Neuron (in vitro differentiated cells): ENCODE data around the gene SERPIND1.

Source experiments
- H2AFZ ChIP-seq: one replicate; pipeline ENCODE4 v1.6.1; 2013; ENCODE audit warnings: low read depth, mild to moderate bottlenecking, inconsistent platforms, low read length, moderate library complexity
- H3K27me3 ChIP-seq: one replicate; pipeline ENCODE4 v1.6.1; 2013; ENCODE audit warnings: low read length; ENCODE audit not compliant: insufficient read depth
- H3K36me3 ChIP-seq: one replicate; pipeline ENCODE4 v1.6.1; 2013; ENCODE audit warnings: low read length; ENCODE audit not compliant: insufficient read depth
- H3K4me1 ChIP-seq: one replicate; pipeline ENCODE4 v1.6.1; 2013; ENCODE audit warnings: low read length; ENCODE audit not compliant: insufficient read depth
- H3K4me3 ChIP-seq: 2 replicates; pipeline ENCODE4 v1.5.1; 2013; ENCODE audit warnings: mild to moderate bottlenecking, low read length, moderate library complexity
- H3K9me3 ChIP-seq: one replicate; pipeline ENCODE4 v1.6.1; 2013; ENCODE audit warnings: low read length

The SERPIND1 gene

DNA sequence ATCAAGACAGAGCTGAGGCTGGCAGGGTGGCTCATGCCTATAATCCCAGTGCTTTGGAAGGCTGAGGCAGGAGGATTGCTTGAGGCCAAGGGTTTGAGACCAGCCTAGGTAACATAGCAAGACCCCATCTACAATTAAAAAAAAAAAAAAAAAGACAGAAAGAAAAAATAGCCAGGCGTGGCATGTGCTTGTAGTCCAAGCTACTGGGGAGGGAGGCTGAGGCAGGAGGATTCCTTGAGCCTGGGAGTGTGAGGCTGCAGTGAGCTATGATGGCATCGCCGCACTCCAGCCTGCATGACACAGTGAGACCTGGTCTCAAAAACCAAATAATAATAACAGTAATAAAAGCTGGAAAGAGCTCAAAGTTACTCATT, 9.4 kb downstream of the SERPIND1 start:
- Histone ChIP-seq H3K4me3 (no peak overlapping the region), H3K27me3 (no peaks in the 10 kb centered on the region), H3K4me1 (no peaks in the 10 kb centered on the region), H2AFZ (no peak overlapping the region), H3K9me3 (no peaks in the 10 kb centered on the region), H3K36me3 (peaks cover 44% of the 10 kb centered on the region)

- Histone ChIP-seq H3K4me1 (no peaks in the 10 kb centered on the region), H3K36me3 (peaks cover 47% of the 10 kb centered on the region), H3K4me3 (no peak overlapping the region), H3K27me3 (no peaks in the 10 kb centered on the region), H3K9me3 (no peaks in the 10 kb centered on the region), H2AFZ (no peak overlapping the region)
These were observed 10.2 kb downstream of the SERPIND1 start for GRCh38 chr22:20783844-20784723.

- H2AFZ ChIP-seq: no peak overlapping the region
- H3K9me3 ChIP-seq: no peaks in the 10 kb centered on the region
- H3K36me3 ChIP-seq: peaks cover 41% of the 10 kb centered on the region
- no peak overlapping the region for H3K4me3 ChIP-seq
- H3K27me3 ChIP-seq: no peaks in the 10 kb centered on the region
- no peaks in the 10 kb centered on the region for H3K4me1 ChIP-seq
These were observed 11.5 kb downstream of the SERPIND1 start for GRCh38 chr22:20785415-20785814.

DNA sequence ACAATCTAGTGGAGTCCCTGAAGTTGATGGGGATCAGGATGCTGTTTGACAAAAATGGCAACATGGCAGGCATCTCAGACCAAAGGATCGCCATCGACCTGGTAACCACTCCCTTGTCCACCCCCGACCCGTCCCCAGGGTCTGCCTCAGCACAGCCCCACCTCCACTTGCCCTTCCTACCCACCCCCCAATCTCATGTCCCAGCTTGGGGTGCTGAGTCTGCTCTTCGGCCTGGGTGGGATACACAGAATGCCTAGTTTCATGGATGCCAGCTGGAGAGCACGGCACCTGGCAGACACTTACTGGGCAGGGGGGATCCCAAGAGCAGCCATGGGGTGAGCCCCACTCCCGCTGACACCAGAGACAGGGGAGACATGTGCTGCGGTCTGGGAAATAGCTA, 12.1 kb downstream of the SERPIND1 start:
- H3K27me3 ChIP-seq: no peaks in the 10 kb centered on the region
- H3K4me1 ChIP-seq: no peaks in the 10 kb centered on the region
- H2AFZ ChIP-seq: no peak overlapping the region
- H3K36me3 ChIP-seq: peaks cover 41% of the 10 kb centered on the region
- no peak overlapping the region for H3K4me3 ChIP-seq
- no peaks in the 10 kb centered on the region for H3K9me3 ChIP-seq

DNA sequence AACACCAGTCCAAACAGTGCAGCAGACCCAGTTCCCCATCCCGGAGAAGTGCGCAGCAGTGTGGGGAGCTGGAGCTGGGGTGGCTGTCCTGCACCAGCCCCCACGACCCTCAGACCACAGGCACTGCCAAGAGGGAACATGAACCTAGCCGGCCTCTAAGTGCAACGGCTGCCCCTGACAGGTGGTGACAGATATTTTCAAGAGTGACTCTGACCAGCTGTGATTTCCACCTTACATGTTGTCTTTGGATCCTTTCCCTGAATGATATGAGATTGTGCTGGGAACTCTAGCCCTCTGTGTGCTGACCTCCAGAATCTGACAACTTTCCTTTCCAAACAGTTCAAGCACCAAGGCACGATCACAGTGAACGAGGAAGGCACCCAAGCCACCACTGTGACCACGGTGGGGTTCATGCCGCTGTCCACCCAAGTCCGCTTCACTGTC, 12.6 kb downstream of the SERPIND1 start:
- no peaks in the 10 kb centered on the region for H3K27me3 ChIP-seq
- no peak overlapping the region for H3K4me3 ChIP-seq
- no peak overlapping the region for H2AFZ ChIP-seq
- H3K4me1 ChIP-seq: no peaks in the 10 kb centered on the region
- no peaks in the 10 kb centered on the region for H3K9me3 ChIP-seq
- peaks cover 39% of the 10 kb centered on the region for H3K36me3 ChIP-seq

- H3K9me3 ChIP-seq: no peaks in the 10 kb centered on the region
- no peaks in the 10 kb centered on the region for H3K27me3 ChIP-seq
- H3K36me3 ChIP-seq: peaks cover 41% of the 10 kb centered on the region
- H3K4me1 ChIP-seq: no peaks in the 10 kb centered on the region
- H2AFZ ChIP-seq: no peak overlapping the region
- no peak overlapping the region for H3K4me3 ChIP-seq
These were observed 13.3 kb downstream of the SERPIND1 start for GRCh38 chr22:20787223-20787622.

DNA sequence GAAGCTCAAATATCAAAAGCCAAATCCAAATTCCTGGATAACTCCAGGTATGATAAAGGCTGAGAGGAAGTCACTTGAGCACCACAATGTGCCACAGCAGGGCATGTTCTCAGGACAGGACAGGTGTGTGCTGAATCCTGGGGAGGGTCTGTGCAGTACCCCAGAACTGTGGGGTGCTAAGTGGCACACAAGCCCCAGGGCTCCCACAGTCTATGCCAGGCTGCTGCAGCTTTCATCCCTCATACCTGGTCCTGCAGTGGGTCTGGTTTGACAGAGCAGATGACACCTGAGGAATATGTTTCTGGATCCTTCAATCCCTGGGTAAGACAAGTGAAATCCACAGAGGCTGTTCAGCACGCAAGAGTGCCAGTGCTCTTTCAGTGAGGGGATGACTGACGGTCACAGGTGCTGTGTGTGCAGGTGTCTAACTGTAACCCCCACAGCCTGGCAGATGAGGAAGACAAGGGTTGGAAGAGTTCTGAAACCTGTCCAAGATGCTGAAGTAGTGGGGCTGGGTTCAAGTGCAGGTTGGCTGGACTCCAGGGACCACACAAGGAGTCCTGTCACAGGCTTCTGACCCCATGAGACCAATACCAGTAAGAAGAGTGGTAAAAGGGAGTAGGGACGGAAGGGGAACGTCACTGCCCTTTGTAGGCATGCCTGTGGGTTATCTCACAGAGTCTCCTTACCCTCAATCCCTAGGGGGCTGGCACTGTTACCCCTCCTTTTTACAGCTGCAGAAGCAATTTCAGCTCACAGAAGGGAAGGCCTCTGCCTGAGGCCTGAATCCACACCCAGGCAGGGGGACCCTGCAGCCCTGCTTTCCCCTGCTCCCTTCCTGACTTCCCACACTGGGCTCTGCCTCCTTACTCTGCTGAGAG, 14.1 kb downstream of the SERPIND1 start:
- H3K4me3 ChIP-seq: no peak overlapping the region
- no peaks in the 10 kb centered on the region for H3K9me3 ChIP-seq
- H3K4me1 ChIP-seq: no peaks in the 10 kb centered on the region
- H3K36me3 ChIP-seq: peaks cover 49% of the 10 kb centered on the region
- no peak overlapping the region for H2AFZ ChIP-seq
- H3K27me3 ChIP-seq: no peaks in the 10 kb centered on the region

- Histone ChIP-seq H2AFZ (no peak overlapping the region), H3K36me3 (peaks cover 46% of the 10 kb centered on the region), H3K9me3 (no peaks in the 10 kb centered on the region), H3K4me1 (no peaks in the 10 kb centered on the region), H3K27me3 (no peaks in the 10 kb centered on the region), H3K4me3 (no peak overlapping the region)
These were observed 14.9 kb downstream of the SERPIND1 start for GRCh38 chr22:20788627-20789344.

DNA sequence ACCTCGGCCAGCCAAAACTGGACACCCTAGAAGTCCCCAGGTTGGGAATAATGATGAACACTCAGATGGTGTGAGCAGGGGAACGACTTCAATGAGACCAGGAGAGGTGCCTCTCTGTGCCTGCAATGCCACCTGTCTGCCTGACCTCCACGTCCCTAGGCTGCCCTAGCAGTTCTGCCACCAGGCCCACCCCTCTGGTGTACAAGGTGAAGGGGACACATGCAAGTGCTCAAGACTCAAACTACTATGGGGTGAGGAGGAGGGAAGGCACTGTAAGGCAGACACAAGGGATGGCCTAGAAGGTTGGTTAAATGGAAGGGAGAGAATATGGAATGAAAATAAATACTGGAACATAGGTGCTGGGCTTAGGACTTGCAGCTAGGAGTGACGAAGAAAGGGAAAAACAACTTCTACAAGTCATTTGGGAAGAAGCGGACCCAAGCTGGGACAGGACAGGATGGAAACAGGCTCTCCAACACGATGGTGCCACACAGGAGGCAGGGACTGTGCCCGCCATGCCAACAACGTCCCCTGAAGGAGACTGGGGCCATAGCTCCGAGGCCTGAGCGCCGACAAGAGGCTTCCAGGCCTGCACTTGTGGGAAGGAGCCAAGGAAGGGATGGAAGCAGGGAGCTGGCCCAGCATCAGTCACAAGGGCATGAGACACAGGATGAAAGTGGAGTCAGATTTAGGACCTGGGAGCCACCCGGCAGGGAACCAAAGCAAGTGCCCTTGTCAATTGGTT, 18.5 kb downstream of the SERPIND1 start:
- Histone ChIP-seq H3K9me3 (no peaks in the 10 kb centered on the region), H3K36me3 (peaks cover 52% of the 10 kb centered on the region), H3K4me1 (no peaks in the 10 kb centered on the region), H3K4me3 (no peak overlapping the region), H3K27me3 (no peaks in the 10 kb centered on the region), H2AFZ (no peak overlapping the region)

DNA sequence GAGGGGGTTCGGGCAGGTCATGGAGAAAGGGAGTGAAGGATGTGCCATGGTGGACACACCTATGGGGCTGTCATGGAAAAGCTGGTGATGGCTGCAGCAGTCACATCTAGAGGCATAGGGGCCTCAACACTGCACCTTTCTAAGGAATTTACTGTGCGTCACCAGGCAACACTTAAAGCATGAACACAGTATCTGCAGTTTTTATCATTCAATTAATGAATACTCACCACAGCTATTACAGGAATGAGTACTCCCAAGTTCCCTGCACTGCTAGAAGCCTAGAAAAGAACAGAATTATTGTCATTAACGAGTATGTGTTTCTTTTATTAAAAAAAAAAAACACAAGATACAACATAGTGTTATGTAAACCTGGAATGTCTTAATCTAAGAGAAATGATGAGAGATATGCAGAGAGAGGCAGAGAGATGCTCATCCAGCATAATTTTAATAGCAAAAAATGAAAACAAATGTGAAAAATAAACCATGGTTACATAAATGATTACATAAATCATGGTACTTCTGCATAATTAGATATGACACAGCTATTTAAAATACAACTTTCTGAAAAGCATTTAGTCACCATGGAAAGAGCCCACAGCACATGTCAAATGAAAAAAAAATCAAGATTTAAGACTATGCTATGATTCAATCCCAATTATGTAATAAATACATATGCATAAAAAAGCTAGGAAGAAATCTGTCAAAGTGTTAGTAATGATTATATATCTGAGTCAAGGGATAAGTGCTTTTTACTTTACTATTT, 19.2 kb downstream of the SERPIND1 start:
- no peaks in the 10 kb centered on the region for H3K9me3 ChIP-seq
- H3K4me1 ChIP-seq: no peaks in the 10 kb centered on the region
- no peak overlapping the region for H2AFZ ChIP-seq
- no peak overlapping the region for H3K4me3 ChIP-seq
- H3K36me3 ChIP-seq: peaks cover 52% of the 10 kb centered on the region
- H3K27me3 ChIP-seq: no peaks in the 10 kb centered on the region

DNA sequence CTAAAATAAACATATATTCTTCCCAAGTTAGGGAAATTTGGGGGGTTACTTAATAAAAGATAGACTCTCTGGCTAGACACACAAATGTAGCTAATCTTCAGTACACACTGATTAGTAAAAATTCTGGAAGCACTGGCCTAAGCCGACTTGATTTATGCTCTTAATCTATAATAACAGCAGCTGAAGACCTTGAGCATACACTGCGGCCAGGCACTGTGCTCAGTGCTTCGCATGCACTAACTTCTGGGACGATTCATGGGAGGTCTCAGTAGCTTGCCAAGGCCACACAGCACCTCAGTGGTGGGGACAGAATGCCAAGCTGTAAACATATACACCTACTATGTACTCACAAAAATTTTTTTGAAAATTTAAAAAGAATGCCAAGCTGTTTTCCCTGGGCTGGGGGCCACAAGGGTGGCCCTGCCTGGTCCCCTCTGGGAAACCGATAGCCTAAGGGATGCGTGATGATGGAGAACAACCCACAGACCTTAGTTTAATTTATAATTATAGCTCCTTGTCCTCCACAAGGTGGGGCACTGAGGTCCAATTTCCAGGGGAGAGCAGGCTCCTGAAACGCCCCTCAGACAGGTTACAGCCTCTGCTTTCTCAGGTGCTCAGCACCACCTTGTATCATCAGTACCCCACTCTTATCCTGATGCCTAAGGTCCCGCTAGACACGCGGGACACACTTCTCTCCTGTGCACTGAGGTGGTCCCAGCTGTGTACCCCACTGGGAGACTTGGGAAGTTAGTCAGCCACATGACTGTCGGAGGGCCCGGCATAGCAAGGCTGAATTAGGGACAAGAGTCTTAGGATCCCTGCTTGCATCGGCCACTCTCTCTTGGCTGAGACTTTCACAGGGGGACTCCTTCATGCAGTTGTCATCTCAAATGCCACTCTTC, 20.1 kb downstream of the SERPIND1 start:
- Histone ChIP-seq H3K4me1 (no peaks in the 10 kb centered on the region), H2AFZ (no peak overlapping the region), H3K27me3 (no peaks in the 10 kb centered on the region), H3K9me3 (no peaks in the 10 kb centered on the region), H3K4me3 (no peak overlapping the region), H3K36me3 (peaks cover 55% of the 10 kb centered on the region)
